ENCODE results near the gene GABRE.

GABRE gene, protein sequence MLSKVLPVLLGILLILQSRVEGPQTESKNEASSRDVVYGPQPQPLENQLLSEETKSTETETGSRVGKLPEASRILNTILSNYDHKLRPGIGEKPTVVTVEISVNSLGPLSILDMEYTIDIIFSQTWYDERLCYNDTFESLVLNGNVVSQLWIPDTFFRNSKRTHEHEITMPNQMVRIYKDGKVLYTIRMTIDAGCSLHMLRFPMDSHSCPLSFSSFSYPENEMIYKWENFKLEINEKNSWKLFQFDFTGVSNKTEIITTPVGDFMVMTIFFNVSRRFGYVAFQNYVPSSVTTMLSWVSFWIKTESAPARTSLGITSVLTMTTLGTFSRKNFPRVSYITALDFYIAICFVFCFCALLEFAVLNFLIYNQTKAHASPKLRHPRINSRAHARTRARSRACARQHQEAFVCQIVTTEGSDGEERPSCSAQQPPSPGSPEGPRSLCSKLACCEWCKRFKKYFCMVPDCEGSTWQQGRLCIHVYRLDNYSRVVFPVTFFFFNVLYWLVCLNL

GRCh38 chrX:151974336-151975227, at the start of gene GABRE:
Gene GABRE, minus strand, starts transcription at chrX:151974676. Its CDS starts 51 bp downstream, at chrX:151974625.
- DNase-seq: no peak

- no peak for DNase-seq
These were observed 46.4 kb upstream of the GABRE start for GRCh38 chrX:152020888-152021287.

DNA sequence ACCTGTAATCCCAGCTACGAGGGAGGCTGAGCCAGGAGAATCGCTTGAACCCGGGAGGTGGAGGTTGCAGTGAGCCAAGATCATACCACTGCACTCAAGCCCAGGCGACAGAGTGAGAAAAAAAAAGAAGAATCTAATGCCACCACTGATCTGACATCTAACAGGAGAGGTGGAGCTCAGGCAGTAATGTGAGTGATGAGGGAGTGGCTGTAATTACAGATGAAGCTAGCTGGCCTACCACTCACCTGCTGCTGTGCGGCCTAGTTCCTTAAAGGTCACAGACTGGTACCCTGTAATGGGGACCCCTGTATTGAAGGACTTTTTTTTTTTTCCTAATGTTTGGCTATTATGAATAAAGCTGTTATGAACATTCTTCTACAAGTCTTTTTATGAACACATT, 25.3 kb upstream of the GABRE start:
- DNase-seq: no peak

- DNase-seq: no peak
These were observed 23.1 kb upstream of the GABRE start for GRCh38 chrX:151997539-151997938.

- DNase-seq: no peak
These were observed 21.9 kb upstream of the GABRE start for GRCh38 chrX:151996347-151996746.

DNA sequence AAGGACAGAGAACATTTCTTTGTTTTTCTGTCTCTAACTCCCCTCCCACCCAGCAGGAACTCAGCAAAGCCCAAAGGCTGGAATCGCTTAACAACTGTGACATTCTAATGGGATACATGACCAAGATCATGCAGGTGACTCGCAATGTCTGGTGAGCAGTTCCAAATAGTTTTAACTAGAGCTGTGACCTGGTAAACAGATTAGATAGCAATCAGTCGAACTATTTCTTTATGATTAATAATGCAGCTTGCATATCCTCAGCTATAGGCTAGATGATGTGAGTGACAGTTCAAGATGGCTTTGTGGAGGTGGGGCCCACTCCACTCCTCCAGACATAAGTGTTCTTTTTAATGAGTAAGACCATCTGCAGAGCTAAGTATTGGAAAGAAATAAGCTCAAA, 20.0 kb upstream of the GABRE start:
- no peak for DNase-seq

GRCh38 chrX:151988706-151989299, 14.3 kb upstream of the GABRE start:
- no peak for DNase-seq

DNA sequence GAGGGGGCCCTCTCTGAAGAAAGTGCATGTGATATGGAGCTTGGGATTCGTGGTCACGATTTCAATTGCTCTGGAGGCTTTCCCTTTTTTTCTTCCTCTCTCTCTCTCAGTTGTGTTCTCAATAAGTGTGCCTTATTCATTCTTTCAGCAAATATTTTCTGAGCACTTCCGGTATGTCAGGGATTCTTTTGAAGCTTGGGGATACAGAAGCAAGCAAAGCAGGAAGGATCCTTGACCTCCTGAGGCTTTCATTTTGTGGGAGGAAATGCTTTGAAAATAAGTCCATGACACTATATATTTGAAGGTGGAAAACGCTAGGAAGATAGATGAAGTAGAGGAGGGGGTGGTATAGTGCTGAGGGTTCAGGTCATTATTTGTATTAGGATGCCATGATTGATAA, 12.6 kb upstream of the GABRE start:
- DNase-seq: no peak

- DNase-seq: no peak
These were observed 11.5 kb upstream of the GABRE start for GRCh38 chrX:151985955-151986354.

- no peak for DNase-seq
These were observed 11.1 kb upstream of the GABRE start for GRCh38 chrX:151985531-151985930.

DNA sequence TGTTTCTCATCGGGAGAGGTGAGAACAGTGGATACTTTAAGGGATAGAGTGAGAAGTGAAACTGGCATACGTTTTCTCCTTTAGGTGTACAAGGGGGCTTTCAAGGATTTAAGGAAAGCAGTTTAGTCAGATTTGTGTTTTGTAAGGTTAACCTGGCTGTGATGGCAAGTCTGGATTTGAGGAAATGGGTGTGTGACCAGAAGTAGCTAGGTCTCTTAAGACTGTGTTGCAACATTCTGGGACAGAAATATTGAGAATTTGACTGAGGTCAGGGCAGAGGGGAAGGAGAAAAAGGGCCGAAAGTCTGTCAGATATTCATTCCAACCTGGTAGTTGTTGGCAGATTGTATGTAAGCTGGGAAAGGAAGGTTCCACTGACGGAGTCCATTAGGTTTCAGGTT, 10.4 kb upstream of the GABRE start:
- DNase-seq: no peak

GRCh38 chrX:151984328-151984727, 9.9 kb upstream of the GABRE start:
- no peak for DNase-seq

GRCh38 chrX:151983186-151983585, 8.7 kb upstream of the GABRE start:
- DNase-seq: no peak

GRCh38 chrX:151982222-151982621, 7.7 kb upstream of the GABRE start:
- no peak for DNase-seq

- no peak for DNase-seq
These were observed 6.7 kb upstream of the GABRE start for GRCh38 chrX:151981129-151981528.

DNA sequence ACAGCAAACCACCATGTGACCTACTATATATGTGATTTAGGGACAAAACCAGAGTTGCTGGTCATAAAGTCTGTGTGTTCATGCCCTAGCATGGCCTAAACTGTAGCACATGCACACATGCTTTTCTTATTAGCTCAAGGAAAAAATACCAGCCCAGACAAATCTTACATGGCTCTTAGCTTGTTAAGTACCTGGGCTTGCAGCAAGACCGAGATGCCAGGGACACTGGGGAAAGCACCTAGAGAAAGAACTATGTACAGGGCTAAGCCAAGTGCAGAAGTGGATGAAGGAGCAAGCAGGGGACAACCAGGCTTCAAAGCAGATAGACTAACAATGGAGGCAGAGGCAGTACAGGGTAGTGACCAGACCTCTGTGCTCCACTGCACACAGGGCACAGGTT, 3.4 kb upstream of the GABRE start:
- DNase-seq: no peak

GRCh38 chrX:151977009-151977408, 2.5 kb upstream of the GABRE start:
- DNase-seq: no peak

DNA sequence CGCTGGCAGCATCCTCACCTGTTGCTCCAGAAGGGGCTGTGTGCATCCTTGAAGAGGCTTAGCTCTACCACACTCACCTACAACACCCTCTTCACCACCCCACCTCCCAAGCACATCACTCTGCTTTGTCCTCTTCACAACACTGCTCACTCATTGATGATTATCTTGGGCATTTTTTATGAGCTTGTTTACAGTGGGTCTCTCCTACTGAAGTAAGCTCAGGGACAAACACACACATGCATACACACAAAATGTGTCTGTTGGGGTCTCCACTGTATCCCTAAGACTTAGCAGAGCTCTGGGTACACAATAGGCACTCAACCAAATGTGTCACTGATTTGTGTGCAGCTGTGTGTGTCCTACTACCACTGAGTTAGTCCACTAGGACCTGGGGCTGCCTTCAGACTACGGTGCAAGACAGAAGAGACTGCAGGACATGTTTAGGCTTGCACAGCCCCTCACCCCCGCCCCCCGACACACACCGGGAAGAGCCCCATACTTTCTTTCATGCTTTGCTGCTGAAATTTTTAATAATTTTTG, 1.3 kb upstream of the GABRE start:
- DNase-seq: no peak

- no peak for DNase-seq
These were observed 735 bp upstream of the GABRE start for GRCh38 chrX:151975228-151975593.

GRCh38 chrX:151973851-151974335, 583 bp downstream of the GABRE start:
- DNase-seq: no peak

DNA sequence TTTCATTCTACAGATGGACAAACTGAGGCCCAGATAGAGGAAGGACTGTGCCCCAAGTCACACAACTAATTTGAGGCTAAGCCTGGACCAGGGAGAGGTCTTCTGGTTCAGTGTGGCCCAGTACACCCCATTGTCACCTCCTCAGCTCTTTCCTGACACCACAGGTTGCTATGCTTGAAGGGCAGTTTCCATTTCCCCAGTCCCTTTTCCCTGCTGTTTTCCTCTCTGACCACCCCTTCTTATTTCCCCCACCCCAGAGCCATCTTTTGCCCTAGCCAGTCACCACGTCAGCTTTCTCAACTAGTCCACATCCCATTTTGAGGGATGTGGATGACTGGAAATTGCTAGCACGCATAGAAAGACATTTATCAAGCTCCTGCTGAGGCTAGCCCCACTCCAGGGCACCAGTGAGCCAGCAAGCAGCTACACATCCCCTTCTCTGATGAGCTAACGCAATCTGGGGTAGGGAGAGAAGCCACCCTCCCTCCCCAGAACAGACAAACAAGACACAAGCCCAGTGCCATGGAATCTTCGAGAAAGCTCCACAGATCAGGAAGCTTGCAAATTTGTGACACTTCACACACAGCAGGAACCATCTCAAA, 1.3 kb downstream of the GABRE start:
- DNase-seq: no peak

DNA sequence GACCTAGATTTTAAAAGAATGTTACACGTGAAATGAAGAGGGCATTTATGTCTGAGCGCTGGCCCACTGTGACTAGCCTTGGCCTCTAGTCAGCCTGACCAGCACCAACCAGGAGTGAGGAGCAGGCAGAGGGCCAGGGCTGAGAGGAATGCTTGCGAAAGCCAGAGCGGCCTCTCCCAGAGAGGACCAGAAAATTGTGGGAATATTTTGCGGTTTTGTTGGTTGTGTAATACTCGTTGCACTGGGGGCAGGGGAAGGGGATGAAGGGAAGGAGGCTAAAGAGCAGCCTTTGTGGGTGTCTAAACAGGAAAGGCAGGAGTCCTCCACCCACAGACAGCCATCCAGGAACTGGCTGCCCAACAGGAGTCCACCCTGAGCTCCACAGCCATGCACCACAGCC, 3.8 kb downstream of the GABRE start:
- DNase-seq: no peak

GRCh38 chrX:151970027-151970426, 4.4 kb downstream of the GABRE start:
- no peak for DNase-seq

Measured in CD4-positive, alpha-beta T cell treated with Interferon gamma for 1 hour (primary cell).